22Rv1 (cell line): ENCODE results near the gene HSP90AB1.

ENCODE experiments used
- H3K27ac ChIP-seq: fragments of 450-650 bp; 2 replicates; pipeline ENCODE4 v1.5.1; 2017
- CTCF ChIP-seq: fragments of 450-650 bp; IDR thresholded peaks from 2 replicates; pipeline ENCODE4 v1.5.1; 2017; ENCODE audit warnings: mild to moderate bottlenecking
- ZFX ChIP-seq: fragments of 450-650 bp; IDR thresholded peaks from 2 replicates; pipeline ENCODE4 v1.6.1; 2017; ENCODE audit warnings: antibody characterized with exemption, borderline replicate concordance

HSP90AB1 gene

GRCh38 chr6:44202972-44203750 lies 43.7 kb upstream of the HSP90AB1 start:
- no peak overlapping the region for H3K27ac ChIP-seq
- TF ChIP-seq ZFX (no peak), CTCF (no peak)

- no peak overlapping the region for H3K27ac ChIP-seq
- TF ChIP-seq ZFX (no peak), CTCF (no peak)
Measured at GRCh38 chr6:44203955-44204354, 42.9 kb upstream of the HSP90AB1 start.

GRCh38 chr6:44207966-44208365 lies 38.9 kb upstream of the HSP90AB1 start:
- TF ChIP-seq CTCF, result no peak
- TF ChIP-seq ZFX, result no peak
- no peak overlapping the region for H3K27ac ChIP-seq

GRCh38 chr6:44211284-44211683 lies 35.6 kb upstream of the HSP90AB1 start:
- no peak overlapping the region for H3K27ac ChIP-seq
- no peak for TF ChIP-seq CTCF
- no peak for TF ChIP-seq ZFX

- no peak for TF ChIP-seq ZFX
- no peak overlapping the region for H3K27ac ChIP-seq
Measured at GRCh38 chr6:44214307-44214706, 32.6 kb upstream of the HSP90AB1 start.

GRCh38 chr6:44216677-44217331 lies 30.1 kb upstream of the HSP90AB1 start, which contains the start of gene MYMX:
Gene MYMX, plus strand, starts transcription at chr6:44216926. Its CDS starts 546 bp downstream, at chr6:44217472.
- H3K27ac ChIP-seq, result peak within 1 kb of the TSS; percentile 58
- TF ChIP-seq ZFX (no peak), CTCF (no peak)

GRCh38 chr6:44217332-44218143 lies 29.4 kb upstream of the HSP90AB1 start:
- no peak for TF ChIP-seq ZFX
- no peak for TF ChIP-seq CTCF

More at GRCh38 chr6:44217332-44218143, 29.4 kb upstream of the HSP90AB1 start:
- H3K27ac ChIP-seq, result peak overlapping the region; percentile 58
